Measurements from ENCODE around the gene ZNF276.

Gene ZNF276

GRCh38 chr16:89712274-89712781 lies 9.0 kb upstream of the ZNF276 start:
- no peak for DNase-seq

GRCh38 chr16:89716493-89716892 lies 4.8 kb upstream of the ZNF276 start:
- DNase-seq: no peak

DNA sequence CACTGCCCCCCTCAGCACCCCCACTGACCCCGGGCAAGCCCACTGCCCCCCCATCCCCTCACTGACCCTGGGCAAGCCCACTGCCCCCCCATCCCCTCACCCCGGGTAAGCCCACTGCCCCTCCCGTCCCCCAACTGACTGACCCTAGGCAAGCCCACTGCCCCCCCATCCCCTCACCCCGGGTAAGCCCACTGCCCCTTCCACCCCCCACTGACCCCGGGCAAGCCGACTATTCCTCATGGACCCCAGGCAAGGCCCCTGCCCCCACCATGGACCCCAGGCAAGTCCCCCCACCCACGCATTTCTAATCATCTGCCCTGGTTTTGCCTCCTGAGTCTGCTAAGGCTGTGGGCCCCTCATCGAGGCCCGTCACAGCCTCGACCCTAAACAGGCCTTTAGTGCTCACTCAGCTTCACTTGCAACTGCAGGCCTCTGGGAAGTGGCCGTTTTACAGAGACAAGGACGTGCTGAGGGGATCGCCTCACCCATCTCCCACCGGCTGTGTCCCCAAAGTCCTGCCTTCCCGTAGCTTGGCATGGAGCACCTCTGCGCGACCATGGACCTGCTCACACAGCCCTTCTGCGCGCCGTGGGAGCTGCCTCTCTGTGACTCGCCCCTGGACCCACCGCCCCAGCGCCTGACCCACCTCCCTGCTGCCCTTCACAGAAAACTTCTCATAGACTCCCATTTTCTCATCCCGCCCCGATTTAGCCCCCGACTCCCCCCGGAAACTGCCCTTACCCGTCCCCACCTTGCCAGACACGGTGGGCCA lies 4.2 kb upstream of the ZNF276 start:
- no peak for DNase-seq

DNA sequence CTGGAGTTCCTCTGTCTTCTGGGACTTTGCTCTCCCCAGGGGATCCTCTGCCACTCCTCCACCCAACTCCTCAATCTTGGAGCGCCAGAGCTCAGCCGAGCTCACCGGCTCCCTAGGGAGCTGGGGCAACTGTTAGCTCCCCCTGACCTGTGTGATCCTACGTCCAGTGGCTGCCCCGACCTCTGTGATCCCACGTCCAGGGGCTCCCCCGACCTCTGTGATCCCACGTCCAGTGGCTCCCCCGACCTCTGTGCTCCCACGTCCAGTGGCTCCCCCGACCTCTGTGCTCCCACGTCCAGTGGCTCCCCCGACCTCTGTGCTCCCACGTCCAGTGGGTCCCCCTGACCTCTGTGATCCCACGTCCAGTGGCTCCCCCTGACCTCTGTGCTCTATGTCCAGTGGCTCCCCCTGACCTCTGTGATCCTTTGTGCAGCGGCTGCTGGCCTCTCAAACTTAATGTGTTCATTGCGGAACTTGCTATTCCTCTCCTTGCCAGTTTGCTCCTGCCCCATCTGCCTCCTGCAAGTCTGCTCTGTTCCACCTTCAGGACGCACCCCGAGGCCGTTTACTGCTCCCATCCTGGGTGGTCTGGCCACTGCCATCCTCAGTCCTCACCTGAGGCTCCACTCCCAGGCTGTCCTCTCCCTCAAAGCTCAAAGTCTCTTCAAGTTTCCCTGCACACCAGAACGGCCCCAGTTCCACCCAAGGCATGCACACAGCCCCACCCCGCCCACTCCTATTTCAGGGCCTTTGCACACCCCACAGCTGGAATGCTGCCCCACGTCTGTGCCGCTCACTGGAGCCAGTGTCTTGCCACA lies 3.4 kb upstream of the ZNF276 start:
- DNase-seq: no peak

DNA sequence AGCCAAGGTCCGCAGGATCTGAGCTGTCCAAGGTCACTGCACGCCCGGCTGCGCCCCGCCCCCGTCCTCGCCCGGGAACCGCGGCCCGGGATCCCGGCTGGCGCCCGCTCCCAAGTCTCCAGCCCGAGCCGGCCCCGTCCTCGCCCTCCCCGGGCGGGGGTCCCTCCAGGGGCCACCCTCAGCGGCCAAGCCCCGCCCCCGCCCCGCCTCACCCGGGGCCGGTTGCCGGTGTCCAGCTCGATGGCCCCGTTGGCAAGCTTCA lies 855 bp upstream of the ZNF276 start:
- DNase-seq: no peak

GRCh38 chr16:89721546-89722391 lies 432 bp downstream of the ZNF276 start:
- DNase-seq: no peak

DNA sequence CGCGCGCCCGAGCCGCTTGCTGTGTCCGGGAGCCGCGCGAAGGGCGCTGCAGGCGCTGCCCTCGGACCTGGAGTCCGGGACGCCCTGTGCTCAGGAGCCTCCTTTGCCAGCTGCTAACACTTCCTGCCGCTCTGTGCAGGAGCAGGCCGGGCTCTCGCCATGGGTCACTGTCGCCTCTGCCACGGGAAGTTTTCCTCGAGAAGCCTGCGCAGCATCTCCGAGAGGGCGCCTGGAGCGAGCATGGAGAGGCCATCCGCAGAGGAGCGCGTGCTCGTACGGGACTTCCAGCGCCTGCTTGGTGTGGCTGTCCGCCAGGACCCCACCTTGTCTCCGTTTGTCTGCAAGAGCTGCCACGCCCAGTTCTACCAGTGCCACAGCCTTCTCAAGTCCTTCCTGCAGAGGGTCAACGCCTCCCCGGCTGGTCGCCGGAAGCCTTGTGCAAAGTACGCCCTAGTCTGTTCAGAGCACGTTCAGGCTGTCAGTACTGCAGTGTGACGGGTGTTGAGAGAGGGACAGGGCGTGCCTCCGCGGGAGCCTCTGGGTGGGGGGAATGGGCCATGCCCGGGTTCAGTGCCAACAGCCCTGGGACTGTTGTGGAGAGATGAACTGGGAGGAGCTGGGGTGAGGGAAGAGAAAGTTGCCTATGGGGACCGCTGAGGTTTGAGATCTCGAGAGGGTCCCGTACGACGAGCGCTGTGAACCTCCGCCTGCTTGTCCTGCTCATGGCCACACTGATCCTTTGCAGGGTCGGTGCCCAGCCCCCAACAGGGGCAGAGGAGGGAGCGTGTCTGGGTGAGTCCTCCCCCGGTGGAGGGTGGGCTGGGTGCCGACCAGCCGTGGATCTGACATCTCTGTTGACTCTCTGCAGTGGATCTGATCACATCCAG lies 1.3 kb downstream of the ZNF276 start:
- no peak for DNase-seq

- no peak for DNase-seq
Measured at GRCh38 chr16:89723279-89724250, 2.2 kb downstream of the ZNF276 start.

DNA sequence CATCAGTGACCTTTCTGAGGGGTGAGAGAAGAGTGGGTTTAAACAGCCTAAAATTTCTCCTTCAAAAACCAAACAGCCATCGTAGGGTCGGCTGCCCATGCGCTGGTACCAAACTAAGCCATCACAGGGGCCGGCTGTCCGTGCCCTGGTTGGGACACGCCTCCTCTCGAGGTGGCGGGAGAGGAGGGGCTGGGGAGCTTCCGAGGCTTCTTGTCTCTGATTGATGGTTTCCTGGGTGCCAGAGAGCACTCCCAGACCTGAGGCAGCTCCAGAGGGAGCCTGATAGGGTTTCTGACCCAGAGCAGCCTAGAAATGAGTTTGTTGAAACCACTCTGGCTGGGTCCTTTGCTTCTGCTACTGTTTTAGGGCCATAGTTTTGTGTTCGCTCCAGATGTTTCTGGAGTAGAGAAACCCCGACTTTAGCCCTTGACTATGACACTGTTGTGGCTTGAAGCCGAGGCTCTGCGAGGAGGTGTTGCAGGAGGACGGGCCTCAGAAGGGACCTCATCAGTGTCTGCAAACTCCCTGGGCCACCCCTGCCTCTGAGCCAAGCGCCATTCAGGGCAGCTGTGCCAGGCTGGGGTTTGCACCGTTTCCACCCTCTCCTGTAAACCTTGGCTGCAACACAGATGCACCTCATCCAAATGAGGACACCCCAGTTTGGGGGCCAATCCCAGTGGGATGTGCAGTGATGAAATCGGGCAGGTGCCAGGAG lies 6.2 kb downstream of the ZNF276 start:
- no peak for DNase-seq

- DNase-seq: no peak
Measured at GRCh38 chr16:89729293-89729692, 8.0 kb downstream of the ZNF276 start.

DNA sequence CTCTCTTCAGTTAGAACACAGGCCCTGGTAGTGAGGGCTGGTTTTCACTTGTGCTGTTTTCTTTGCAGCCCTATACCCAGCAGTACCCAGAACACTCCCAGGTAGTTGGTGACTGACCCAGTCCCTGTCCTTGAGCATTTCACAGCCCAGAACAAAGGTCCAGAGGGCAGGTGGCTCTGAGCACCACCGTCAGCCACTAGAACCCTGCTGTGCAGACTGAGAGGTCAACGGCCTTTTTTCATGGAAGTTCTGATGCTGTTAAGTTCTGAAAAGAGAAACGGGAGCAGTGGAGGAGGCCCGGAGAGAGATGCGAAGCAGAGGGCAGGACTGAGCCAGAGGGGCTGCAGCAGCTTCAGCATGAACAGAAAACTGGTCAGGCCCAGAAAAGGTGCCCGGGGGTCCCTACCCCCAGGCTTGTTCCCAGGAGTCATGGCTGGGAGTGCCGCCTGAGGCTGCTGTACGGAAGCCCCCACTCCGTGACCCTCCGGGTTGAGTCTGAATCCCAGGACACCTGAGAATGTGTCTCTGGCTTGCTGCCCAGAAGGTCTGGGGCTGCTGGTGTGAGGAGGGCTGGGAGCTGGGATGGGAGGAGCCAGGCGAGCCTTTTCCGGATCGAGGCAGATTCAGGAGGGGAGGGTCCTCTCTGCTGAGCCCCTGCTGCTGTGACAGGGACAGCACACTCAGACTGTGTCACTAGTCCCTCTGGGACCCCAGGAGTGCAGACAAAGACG lies 8.7 kb downstream of the ZNF276 start:
- DNase-seq: no peak

DNA sequence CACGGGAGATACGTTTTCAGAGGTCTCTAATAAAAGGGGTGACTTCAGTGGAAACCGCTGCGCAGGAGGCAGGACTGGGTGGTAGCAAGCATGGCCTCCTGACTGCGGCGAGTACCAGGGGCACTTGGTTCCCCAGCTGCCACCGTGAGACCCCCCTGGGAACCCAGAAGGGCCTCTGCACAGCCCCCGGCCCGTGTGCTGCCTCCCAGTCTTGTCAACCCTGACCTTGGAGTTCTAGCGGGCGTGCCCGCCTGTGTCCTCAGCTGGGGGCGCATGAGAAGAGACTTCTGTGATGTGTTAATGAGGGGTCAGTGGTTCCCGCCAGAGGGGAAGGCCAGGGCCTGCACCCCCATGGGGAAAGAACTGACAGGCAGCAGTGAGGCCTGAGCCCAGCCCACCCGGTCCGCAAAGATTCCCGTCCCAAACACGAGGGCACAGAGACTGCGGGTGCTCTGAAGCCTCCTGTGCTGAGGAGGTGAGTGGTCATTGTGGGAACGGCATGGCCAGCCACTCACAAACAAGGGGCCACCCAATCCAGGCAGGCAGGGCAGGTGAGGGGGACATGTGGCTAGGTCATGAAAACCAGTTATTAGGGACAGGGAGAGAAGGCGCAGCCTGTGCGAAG lies 9.4 kb downstream of the ZNF276 start:
- DNase-seq: no peak

- no peak for DNase-seq
Measured at GRCh38 chr16:89732142-89732917, 11.0 kb downstream of the ZNF276 start.

DNA sequence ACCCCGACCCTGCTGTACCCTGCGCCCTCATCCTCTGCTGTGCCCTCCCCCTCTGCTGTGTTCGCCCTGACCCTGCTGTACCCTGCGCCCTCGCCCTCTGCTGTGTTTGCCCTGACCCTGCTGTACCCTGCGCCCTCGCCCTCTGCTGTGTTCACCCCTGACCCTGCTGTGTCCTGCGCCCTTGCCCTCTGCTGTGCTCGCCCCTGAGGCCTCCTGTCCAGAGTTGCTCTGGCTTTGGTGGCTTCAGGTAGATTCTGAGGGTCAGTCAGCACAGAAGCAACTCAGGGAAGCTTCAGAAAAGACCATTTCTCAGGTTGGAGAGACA lies 11.5 kb downstream of the ZNF276 start:
- no peak for DNase-seq

- DNase-seq: no peak
Measured at GRCh38 chr16:89733322-89733721, 12.0 kb downstream of the ZNF276 start.

GRCh38 chr16:89733792-89734191 lies 12.5 kb downstream of the ZNF276 start:
- no peak for DNase-seq

DNA sequence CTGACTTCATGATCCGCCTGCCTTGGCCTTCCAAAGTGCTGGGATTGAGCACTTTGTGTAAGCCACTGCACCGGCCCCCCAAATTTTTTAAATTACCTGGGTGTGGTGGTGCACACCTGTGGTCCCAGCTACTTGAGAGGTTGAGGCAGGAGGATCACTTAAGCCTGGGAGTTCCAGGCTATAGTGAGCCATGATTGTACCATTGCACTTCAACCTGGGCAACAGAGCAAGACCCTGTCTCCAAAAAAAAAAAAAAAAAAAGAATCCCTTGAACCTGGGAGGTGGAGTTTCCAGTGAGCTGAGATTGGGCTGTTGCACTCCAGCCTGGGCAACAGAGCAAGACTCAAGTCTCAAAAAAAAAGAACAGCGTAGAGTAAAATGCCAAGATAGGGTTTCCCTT lies 15.2 kb downstream of the ZNF276 start:
- no peak for DNase-seq

GRCh38 chr16:89737341-89738071 lies 16.2 kb downstream of the ZNF276 start:
- no peak for DNase-seq

All from NCI-H1694 treated with DMSO at 0.1 percent for 48 hours (cell line).